ENCODE results near the gene TMEM190.

- TF ChIP-seq CTCF (IDR thresholded peaks at IDR 0.05) (no peak), REST (IDR thresholded peaks at IDR 0.05; ENCODE audit: insufficient read depth in 1 of 2, low read depth in 2 of 2, low read length in 1 of 2) (no peak)
Observed at GRCh38 chr19:55352040-55352439, 24.6 kb upstream of the TMEM190 start.
